ENCODE measurements around the gene MOG.

The MOG gene

GRCh38 chr6:29708432-29709179 lies 51.7 kb downstream of the MOG start:
- Histone ChIP-seq H3K4me3 (no peak overlapping the region), H3K9me3 (no peaks in the 10 kb centered on the region), H3K4me1 (no peaks in the 10 kb centered on the region), H3K27me3 (ENCODE audit: low read depth) (peaks cover 28% of the 10 kb centered on the region), H3K36me3 (replicated peaks) (no peaks in the 10 kb centered on the region)
- DNase-seq (ENCODE audit: low spot score in 2 of 2) = no peak
- in situ Hi-C loops (cut with MboI; ENCODE audit: low sequenced_read_pairs) = loop anchor here (25.0 kb wide), 1 partner anchor 304 kb away; no protein-coding TSS in a partner anchor

- H3K9me3 ChIP-seq = no peaks in the 10 kb centered on the region
- no peaks in the 10 kb centered on the region for H3K36me3 ChIP-seq (replicated peaks)
- peaks cover 28% of the 10 kb centered on the region for H3K27me3 ChIP-seq (ENCODE audit: low read depth)
- in situ Hi-C loops (cut with MboI; ENCODE audit: low sequenced_read_pairs) = loop anchor here (25.0 kb wide), 1 partner anchor 303 kb away; no protein-coding TSS in a partner anchor
- DNase-seq (ENCODE audit: low spot score in 2 of 2) = no peak
- no peaks in the 10 kb centered on the region for H3K4me1 ChIP-seq
- no peak overlapping the region for H3K4me3 ChIP-seq
Measured at GRCh38 chr6:29709188-29709587, 52.3 kb downstream of the MOG start.

GRCh38 chr6:29710281-29710941 lies 53.5 kb downstream of the MOG start:
- Histone ChIP-seq H3K4me1 (no peaks in the 10 kb centered on the region), H3K36me3 (replicated peaks) (no peaks in the 10 kb centered on the region), H3K4me3 (no peak overlapping the region), H3K27me3 (ENCODE audit: low read depth) (peaks cover 28% of the 10 kb centered on the region), H3K9me3 (no peaks in the 10 kb centered on the region)
- in situ Hi-C loops (cut with MboI; ENCODE audit: low sequenced_read_pairs) = loop anchor here (25.0 kb wide), 1 partner anchor 302 kb away; no protein-coding TSS in a partner anchor
- DNase-seq (ENCODE audit: low spot score in 2 of 2) = no peak

- H3K9me3 ChIP-seq = no peaks in the 10 kb centered on the region
- no peaks in the 10 kb centered on the region for H3K4me1 ChIP-seq
- H3K27me3 ChIP-seq (ENCODE audit: low read depth) = 0 out of 2 replicates have a peak, but pooled peaks cover 2% of the 10 kb centered on the region
- DNase-seq (ENCODE audit: low spot score in 2 of 2) = no peak
- no peak overlapping the region for H3K4me3 ChIP-seq
- H3K36me3 ChIP-seq (replicated peaks) = no peaks in the 10 kb centered on the region
- in situ Hi-C loops (cut with MboI; ENCODE audit: low sequenced_read_pairs) = loop anchor here (25.0 kb wide), 1 partner anchor 291 kb away; no protein-coding TSS in a partner anchor
Measured at GRCh38 chr6:29720863-29721262, 64.0 kb downstream of the MOG start.

Measured in HAP-1 (cell line).